Measurements from ENCODE around the gene PPP6R3. TPM values are rescaled to one million over a fixed set of nuclear protein-coding genes. Genes with fewer than 3 reads are reported as not detected.
"Not testable (repeated sequence)": the region's sequence is repeated elsewhere in the genome, so short reads cannot be mapped to it uniquely, and the experiment has no call there.

Gene PPP6R3
- polyA plus RNA-seq, 1 donor (not counting 4 experiments of a cell fraction or from before 2014, with no cell fraction given), result 50.2 TPM

GRCh38 chr11:68621826-68622225 is 161.3 kb downstream of the PPP6R3 start:
- no peaks in the 10 kb centered on the region for H3K9me3 ChIP-seq (ENCODE audit: control insufficient read depth, low read depth, low read length)
- FAIRE-seq, result no peak
- dilution Hi-C loops (cut with MboI; ENCODE audit: extremely low pct_ligation_motif_present, low sequenced_read_pairs), result no loop called here

GRCh38 chr11:68623706-68624105 is 163.2 kb downstream of the PPP6R3 start:
- H3K4me1 ChIP-seq (ENCODE audit: control insufficient read depth, extremely low read depth, insufficient read depth, low read length); H4K20me1 ChIP-seq (ENCODE audit: control insufficient read depth, extremely low read depth, insufficient read depth, low read length); dilution Hi-C loops (cut with MboI; ENCODE audit: extremely low pct_ligation_motif_present, low sequenced_read_pairs); FAIRE-seq; H2AFZ ChIP-seq (ENCODE audit: control insufficient read depth, low read length); H3K27ac ChIP-seq (ENCODE audit: control insufficient read depth, insufficient read depth, low read length); H3K27me3 ChIP-seq (ENCODE audit: control insufficient read depth, extremely low read depth, insufficient read depth, low read length); H3K4me3 ChIP-seq (ENCODE audit: control insufficient read depth in 2 of 3, extremely low read depth in 1 of 3, insufficient read depth in 2 of 3, low read depth in 1 of 3, low read length in 3 of 3); DNase-seq (ENCODE audit: low read depth, low spot score); H3K4me2 ChIP-seq (ENCODE audit: control insufficient read depth, extremely low read depth, insufficient read depth, low read depth, low read length); H3K9me1 ChIP-seq (ENCODE audit: control insufficient read depth, extremely low read depth, insufficient read depth, low read length); H3K79me2 ChIP-seq (ENCODE audit: control insufficient read depth, insufficient read depth, low read length); H3K9ac ChIP-seq (ENCODE audit: control insufficient read depth, extremely low read depth, insufficient read depth, low read length); H3K36me3 ChIP-seq (ENCODE audit: control insufficient read depth in 2 of 2, extremely low read depth in 1 of 2, insufficient read depth in 2 of 2, low read length in 2 of 2); H3K9me3 ChIP-seq (ENCODE audit: control insufficient read depth, low read depth, low read length): not testable (repeated sequence)

More at GRCh38 chr11:68621826-68622225, 161.3 kb downstream of the PPP6R3 start:
- no peaks in the 10 kb centered on the region for H3K9me1 ChIP-seq (ENCODE audit: control insufficient read depth, extremely low read depth, insufficient read depth, low read length)
- H4K20me1 ChIP-seq (ENCODE audit: control insufficient read depth, extremely low read depth, insufficient read depth, low read length), result no peaks in the 10 kb centered on the region
- H2AFZ ChIP-seq (ENCODE audit: control insufficient read depth, low read length), result no peak overlapping the region
- no peak overlapping the region for H3K9ac ChIP-seq (ENCODE audit: control insufficient read depth, extremely low read depth, insufficient read depth, low read length)
- H3K4me3 ChIP-seq (ENCODE audit: control insufficient read depth in 2 of 3, extremely low read depth in 1 of 3, insufficient read depth in 2 of 3, low read depth in 1 of 3, low read length in 3 of 3), result no peak overlapping the region
- TF ChIP-seq EZH2 (IDR thresholded peaks at IDR 0.05; ENCODE audit: low read length) (no peak), CTCF (optimal IDR thresholded peaks at IDR 0.05 in 1 of 3, IDR thresholded peaks at IDR 0.05 in 1 of 3, conservative IDR thresholded peaks at IDR 0.05 in 1 of 3; ENCODE audit: extremely low read depth in 1 of 3, insufficient read depth in 2 of 3, low read length in 3 of 3) (no peak)
- H3K4me2 ChIP-seq (ENCODE audit: control insufficient read depth, extremely low read depth, insufficient read depth, low read depth, low read length), result no peak overlapping the region
- H3K27ac ChIP-seq (ENCODE audit: control insufficient read depth, insufficient read depth, low read length), result no peak overlapping the region
- DNase-seq (ENCODE audit: low read depth, low spot score), result no peak
- no peaks in the 10 kb centered on the region for H3K4me1 ChIP-seq (ENCODE audit: control insufficient read depth, extremely low read depth, insufficient read depth, low read length)
- H3K79me2 ChIP-seq (ENCODE audit: control insufficient read depth, insufficient read depth, low read length), result no peaks in the 10 kb centered on the region
- H3K27me3 ChIP-seq (ENCODE audit: control insufficient read depth, extremely low read depth, insufficient read depth, low read length), result no peaks in the 10 kb centered on the region
- H3K36me3 ChIP-seq (ENCODE audit: control insufficient read depth in 2 of 2, extremely low read depth in 1 of 2, insufficient read depth in 2 of 2, low read length in 2 of 2), result no peaks in the 10 kb centered on the region

DNA sequence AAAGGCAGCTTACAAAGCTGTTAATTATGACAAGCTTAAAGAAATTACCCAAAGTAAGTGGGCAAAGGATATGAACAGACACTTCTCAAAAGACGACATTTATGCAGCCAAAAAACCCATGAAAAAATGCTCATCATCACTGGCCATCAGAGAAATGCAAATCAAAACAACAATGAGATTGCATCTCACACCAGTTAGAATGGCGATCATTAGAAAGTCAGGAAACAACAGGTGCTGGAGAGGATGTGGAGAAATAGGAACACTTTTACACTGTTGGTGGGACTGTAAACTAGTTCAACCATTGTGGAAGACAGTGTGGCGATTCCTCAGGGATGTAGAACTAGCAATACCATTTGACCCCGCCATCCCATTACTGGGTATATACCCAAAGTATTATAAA is 164.5 kb downstream of the PPP6R3 start:
- H3K36me3 ChIP-seq (ENCODE audit: control insufficient read depth in 2 of 2, extremely low read depth in 1 of 2, insufficient read depth in 2 of 2, low read length in 2 of 2); FAIRE-seq; H3K9me3 ChIP-seq (ENCODE audit: control insufficient read depth, low read depth, low read length); H3K9ac ChIP-seq (ENCODE audit: control insufficient read depth, extremely low read depth, insufficient read depth, low read length); H3K27me3 ChIP-seq (ENCODE audit: control insufficient read depth, extremely low read depth, insufficient read depth, low read length); H4K20me1 ChIP-seq (ENCODE audit: control insufficient read depth, extremely low read depth, insufficient read depth, low read length); H3K79me2 ChIP-seq (ENCODE audit: control insufficient read depth, insufficient read depth, low read length); DNase-seq (ENCODE audit: low read depth, low spot score); H3K27ac ChIP-seq (ENCODE audit: control insufficient read depth, insufficient read depth, low read length); H3K4me3 ChIP-seq (ENCODE audit: control insufficient read depth in 2 of 3, extremely low read depth in 1 of 3, insufficient read depth in 2 of 3, low read depth in 1 of 3, low read length in 3 of 3); H3K4me2 ChIP-seq (ENCODE audit: control insufficient read depth, extremely low read depth, insufficient read depth, low read depth, low read length); H2AFZ ChIP-seq (ENCODE audit: control insufficient read depth, low read length); H3K9me1 ChIP-seq (ENCODE audit: control insufficient read depth, extremely low read depth, insufficient read depth, low read length); H3K4me1 ChIP-seq (ENCODE audit: control insufficient read depth, extremely low read depth, insufficient read depth, low read length); dilution Hi-C loops (cut with MboI; ENCODE audit: extremely low pct_ligation_motif_present, low sequenced_read_pairs): not testable (repeated sequence)

GRCh38 chr11:68626236-68626635 is 165.7 kb downstream of the PPP6R3 start:
- H3K4me2 ChIP-seq (ENCODE audit: control insufficient read depth, extremely low read depth, insufficient read depth, low read depth, low read length); H2AFZ ChIP-seq (ENCODE audit: control insufficient read depth, low read length); H3K9me1 ChIP-seq (ENCODE audit: control insufficient read depth, extremely low read depth, insufficient read depth, low read length); H3K9me3 ChIP-seq (ENCODE audit: control insufficient read depth, low read depth, low read length); H3K36me3 ChIP-seq (ENCODE audit: control insufficient read depth in 2 of 2, extremely low read depth in 1 of 2, insufficient read depth in 2 of 2, low read length in 2 of 2); H3K79me2 ChIP-seq (ENCODE audit: control insufficient read depth, insufficient read depth, low read length); H4K20me1 ChIP-seq (ENCODE audit: control insufficient read depth, extremely low read depth, insufficient read depth, low read length); FAIRE-seq; H3K4me1 ChIP-seq (ENCODE audit: control insufficient read depth, extremely low read depth, insufficient read depth, low read length); H3K27ac ChIP-seq (ENCODE audit: control insufficient read depth, insufficient read depth, low read length); H3K4me3 ChIP-seq (ENCODE audit: control insufficient read depth in 2 of 3, extremely low read depth in 1 of 3, insufficient read depth in 2 of 3, low read depth in 1 of 3, low read length in 3 of 3); H3K9ac ChIP-seq (ENCODE audit: control insufficient read depth, extremely low read depth, insufficient read depth, low read length); dilution Hi-C loops (cut with MboI; ENCODE audit: extremely low pct_ligation_motif_present, low sequenced_read_pairs); H3K27me3 ChIP-seq (ENCODE audit: control insufficient read depth, extremely low read depth, insufficient read depth, low read length); DNase-seq (ENCODE audit: low read depth, low spot score): not testable (repeated sequence)
